Thyroid gland (tissue), 4 donors: ENCODE data around the gene C17orf114.

Source experiments
- POLR2A ChIP-seq, 2 donors: fragments of 450-650 bp; IDR thresholded peaks; one replicate each; pipeline ENCODE4 v1.6.1; 2017; ENCODE audit warnings: antibody characterized with exemption in 2 of 2, mild to moderate bottlenecking in 2 of 2, moderate library complexity in 1 of 2
- TF ChIP-seq, protein P1 (sequence below), 6 experiments: fragments of 200-600 bp in 3 of 6; fragments of 450-650 bp in 3 of 6; sonication (generic) in 3 of 6; IDR thresholded peaks; one replicate each; pipeline ENCODE4 v1.5.1; 2016 to 2019; ENCODE audit warnings: antibody characterized with exemption in 6 of 6, mild to moderate bottlenecking in 2 of 6, inconsistent platforms in 1 of 6, moderate library complexity in 1 of 6

GRCh38 chr17:4836221-4836620 is 34.1 kb upstream of the C17orf114 start:
- TF ChIP-seq POLR2A (IDR thresholded peaks at IDR 0.05) = no peak
- TF ChIP-seq, protein P1, sequence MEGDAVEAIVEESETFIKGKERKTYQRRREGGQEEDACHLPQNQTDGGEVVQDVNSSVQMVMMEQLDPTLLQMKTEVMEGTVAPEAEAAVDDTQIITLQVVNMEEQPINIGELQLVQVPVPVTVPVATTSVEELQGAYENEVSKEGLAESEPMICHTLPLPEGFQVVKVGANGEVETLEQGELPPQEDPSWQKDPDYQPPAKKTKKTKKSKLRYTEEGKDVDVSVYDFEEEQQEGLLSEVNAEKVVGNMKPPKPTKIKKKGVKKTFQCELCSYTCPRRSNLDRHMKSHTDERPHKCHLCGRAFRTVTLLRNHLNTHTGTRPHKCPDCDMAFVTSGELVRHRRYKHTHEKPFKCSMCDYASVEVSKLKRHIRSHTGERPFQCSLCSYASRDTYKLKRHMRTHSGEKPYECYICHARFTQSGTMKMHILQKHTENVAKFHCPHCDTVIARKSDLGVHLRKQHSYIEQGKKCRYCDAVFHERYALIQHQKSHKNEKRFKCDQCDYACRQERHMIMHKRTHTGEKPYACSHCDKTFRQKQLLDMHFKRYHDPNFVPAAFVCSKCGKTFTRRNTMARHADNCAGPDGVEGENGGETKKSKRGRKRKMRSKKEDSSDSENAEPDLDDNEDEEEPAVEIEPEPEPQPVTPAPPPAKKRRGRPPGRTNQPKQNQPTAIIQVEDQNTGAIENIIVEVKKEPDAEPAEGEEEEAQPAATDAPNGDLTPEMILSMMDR (IDR thresholded peaks at IDR 0.05) = no peak
